DMS53 treated with DMSO at 0.1 percent for 48 hours (cell line): ENCODE data around the gene AKAP1.
A peak's percentile ranks its signal among the peaks of the same experiment; 100 is the strongest.

Experiments used
- DNase-seq: peaks from one replicate; lab custom pipeline; 2025; ENCODE audit not compliant: unreplicated experiment; lab: John Stamatoyannopoulos, UW

AKAP1 gene

GRCh38 chr17:57106107-57106835 is 21.2 kb downstream of the AKAP1 start:
- DNase-seq, result no peak

GRCh38 chr17:57106836-57107497 is 21.9 kb downstream of the AKAP1 start:
- DNase-seq, result no peak

- DNase-seq, result peak; percentile 19
Measured at GRCh38 chr17:57107498-57108101, 22.6 kb downstream of the AKAP1 start.

DNA sequence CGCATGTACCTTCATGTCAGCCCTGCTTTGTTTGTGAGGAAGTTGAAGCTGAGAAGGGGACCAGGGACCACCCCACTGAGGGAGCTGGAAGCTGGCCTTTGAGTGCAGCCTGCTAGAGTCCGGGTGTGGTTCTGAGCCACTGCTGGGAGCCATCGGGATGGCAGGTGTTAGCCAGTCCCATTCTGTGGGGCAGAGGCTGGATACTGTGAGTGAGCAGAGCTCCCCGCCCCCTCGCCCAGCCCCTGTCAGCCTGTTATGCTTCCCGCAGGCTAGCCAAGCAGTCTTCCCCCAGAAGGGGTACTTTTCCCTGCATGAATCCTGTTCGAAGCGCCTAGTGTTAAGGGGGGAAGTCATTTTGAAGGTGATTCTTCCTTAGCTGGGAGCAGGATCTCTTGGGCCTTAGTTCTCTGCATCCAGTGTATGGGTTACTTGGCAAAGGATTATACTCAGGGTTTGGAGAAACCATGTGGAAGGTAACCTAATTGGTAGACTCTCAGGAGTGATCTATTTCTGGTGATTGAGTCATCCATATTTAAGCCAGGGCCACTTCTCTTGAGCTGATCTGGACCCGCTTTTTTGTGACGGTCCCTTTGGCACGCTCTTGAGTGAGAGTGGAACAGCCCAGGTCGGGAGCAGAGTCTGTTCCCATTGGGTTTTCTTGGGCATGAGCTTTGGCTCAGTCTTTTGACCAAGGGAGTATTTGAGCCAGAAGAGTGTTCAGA is 23.8 kb downstream of the AKAP1 start:
- DNase-seq, result no peak

GRCh38 chr17:57109393-57110151 is 24.5 kb downstream of the AKAP1 start:
- no peak for DNase-seq

DNA sequence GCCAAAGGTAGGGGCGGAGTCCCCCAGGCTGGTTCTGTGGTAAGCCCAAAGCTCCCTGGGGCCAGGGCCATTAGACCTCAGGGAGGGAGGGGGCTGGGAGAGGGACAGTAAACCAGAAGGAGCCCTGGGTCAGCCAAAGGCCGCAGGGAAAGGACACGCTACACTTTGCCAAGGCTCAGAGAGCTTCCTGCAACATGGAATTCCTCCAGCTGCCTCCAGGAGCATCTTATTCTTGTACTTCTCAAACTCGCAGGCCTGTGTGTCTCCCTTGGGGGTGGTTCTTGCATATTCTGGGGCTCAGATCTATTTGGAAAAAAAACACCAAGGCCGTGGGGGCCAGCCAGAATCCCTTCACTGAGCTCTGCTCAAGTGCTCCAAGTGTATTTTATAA is 25.1 kb downstream of the AKAP1 start:
- DNase-seq, result no peak

DNA sequence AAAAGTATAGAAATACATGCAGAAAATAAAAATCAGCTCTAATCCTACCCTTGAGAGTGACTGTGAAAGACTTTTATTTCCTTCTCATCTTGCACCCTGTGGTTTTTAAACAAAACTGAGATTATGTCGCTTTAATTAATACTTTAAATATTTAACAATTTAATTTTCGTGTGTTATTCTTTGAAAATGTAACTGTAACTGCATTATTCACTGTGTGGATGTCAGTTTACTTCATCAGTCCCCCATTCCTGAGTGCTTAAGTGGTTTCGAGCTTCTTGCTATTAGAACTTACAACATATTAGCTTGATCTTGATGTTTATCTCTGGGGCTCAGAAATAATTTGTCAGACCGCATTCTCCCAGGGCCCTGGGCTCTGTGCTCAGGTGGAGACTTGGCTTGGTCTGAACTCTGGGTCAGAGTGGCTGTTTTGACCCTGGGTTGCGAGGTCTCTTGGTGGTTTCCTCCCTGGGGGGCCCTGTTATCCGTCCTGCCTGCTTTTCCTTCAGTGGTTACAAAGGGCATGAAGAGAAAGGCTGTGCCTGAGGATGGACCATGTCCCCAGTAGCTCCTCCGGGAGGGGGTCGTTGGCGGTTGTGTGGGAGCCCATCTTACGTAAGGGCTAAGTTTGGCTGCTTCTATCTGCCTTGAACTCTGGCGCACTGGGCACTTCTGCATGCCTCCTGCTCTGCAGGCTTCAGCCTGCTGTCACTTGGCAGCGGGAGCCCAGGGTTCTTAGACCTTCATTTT is 25.7 kb downstream of the AKAP1 start:
- DNase-seq, result no peak

DNA sequence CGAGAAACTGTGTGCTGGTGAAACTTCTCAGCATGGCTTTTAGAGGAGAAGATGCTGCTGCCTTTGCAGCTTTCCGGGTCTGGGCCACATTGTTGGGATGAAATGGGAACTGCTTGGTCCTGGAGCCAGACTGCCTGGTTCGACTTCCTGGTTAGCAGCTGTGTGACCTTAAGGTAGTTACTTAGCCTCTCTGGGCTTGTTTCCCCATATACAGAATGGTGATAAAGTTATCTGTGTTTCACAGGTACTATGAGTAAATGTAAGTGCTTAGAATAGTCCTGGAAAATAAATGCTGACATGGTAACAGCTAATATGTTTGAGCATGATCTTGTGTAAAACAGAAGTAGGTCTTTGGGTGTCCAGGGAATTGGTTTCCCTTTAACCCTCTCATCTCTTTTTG is 26.3 kb downstream of the AKAP1 start:
- DNase-seq, result no peak

GRCh38 chr17:57113011-57113410 is 28.0 kb downstream of the AKAP1 start:
- DNase-seq, result no peak

DNA sequence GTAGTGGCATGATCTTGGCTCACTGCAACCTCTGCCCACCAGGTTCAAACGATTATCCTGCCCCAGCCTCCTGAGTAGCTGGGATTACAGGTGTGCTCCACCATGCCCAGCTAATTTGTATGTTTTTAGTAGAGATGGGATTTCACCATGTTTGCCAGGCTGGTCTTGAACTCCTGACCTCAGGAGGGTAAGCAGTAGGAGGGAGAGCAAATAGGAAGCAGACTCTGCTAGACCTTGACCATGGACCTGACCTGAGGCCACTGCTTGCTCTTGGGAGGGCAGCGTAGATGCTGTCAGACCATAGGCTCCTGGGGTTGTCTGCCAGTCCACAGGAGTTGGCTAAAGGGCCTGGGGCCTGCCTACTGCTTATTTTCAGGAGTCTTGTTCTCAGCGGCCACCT is 28.6 kb downstream of the AKAP1 start:
- no peak for DNase-seq

DNA sequence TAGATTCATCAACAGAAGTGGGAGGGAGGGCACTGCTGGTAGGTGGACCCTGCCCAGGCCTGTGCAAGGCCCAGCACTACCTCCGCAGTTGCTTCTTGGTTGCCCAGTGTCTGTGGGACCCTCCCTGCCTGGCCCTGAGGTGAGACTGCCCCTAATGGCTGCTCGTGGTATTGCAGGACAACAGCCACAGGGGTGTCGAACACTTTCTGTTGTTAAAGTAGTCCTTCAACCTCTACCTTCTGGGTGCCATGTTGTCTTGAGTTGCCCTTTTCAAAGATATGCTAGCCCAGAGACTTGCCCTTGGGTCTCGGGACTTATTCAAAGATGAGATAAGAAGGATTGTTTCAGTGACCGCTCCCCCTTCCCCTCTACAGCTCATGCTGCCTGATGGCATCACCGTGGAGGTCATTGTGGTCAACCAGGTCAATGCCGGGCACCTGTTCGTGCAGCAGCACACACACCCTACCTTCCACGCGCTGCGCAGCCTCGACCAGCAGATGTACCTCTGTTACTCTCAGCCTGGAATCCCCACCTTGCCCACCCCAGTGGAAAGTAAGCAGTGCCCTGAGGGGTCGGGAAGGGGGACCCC is 29.1 kb downstream of the AKAP1 start:
- DNase-seq, result no peak

GRCh38 chr17:57115377-57115776 is 30.3 kb downstream of the AKAP1 start:
- no peak for DNase-seq

DNA sequence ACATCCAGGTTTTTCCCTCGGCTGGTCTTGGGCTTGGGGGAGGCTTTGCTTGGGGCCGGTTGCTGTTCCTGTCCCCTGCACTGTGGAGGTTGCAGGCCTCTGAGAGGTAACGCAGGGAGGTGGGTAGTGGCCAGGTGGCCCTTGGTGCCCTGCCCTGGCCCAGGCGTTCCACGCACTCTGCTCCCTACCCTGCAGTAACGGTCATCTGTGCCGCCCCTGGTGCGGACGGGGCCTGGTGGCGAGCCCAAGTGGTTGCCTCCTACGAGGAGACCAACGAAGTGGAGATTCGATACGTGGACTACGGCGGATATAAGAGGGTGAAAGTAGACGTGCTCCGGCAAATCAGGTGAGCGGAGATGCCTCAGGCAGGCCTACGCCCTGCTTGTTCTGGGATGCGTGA is 30.9 kb downstream of the AKAP1 start:
- DNase-seq, result no peak

DNA sequence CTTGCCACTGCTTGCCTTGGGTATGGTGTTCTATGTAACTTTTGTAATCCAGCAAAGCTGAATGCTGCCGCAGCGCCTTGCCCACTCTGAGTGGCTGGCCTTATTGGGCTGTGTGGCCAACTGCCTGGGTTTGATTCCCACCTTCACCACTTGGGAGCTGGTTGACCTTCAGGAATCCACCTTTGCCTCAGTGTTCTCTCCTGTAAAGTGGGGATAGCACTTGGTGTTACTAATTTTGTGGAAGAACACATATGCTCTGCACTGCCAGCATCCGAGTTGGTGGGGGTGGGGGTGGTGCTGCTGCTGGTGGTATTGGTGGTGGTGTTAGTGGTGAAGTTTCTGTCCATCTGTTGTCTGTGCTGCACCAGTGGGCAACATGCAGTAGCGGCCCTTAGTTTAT is 32.8 kb downstream of the AKAP1 start:
- DNase-seq, result no peak

- DNase-seq, result no peak
Measured at GRCh38 chr17:57120814-57121213, 35.8 kb downstream of the AKAP1 start.

DNA sequence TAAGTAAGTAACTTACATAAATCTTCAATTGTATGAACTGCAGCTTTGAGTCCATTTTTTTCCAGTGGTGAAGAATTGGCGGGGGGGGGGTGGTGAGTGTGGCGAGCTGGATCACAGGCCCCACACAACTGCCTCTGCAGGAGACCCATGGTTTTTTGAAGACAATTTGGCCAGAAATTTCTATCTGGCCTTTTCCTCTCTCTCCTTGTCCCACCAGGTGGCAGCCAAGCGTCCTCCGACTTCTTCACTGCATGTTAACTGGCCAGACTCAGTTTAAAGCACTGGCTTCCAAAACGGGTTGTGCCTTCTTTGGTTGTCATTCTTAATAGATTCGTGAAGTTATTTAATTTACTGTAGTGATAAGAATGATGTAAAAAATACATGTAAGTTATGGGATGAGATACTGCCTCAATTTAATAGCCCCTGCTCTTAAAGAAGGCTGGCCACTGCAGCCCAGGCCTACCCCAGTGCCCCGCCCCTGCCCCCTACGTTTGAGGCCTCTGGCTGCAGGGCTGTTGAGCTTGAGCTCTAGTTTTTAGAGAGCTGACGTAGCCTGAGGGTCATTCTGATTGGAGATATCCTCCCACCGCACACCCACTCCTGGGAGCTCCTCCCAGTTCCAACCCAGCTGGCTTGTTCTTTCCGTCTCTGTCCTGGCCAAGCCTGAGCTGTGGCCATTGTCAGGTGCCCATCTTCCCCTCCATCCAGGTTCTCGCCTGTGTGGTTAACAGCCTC is 36.4 kb downstream of the AKAP1 start:
- DNase-seq, result no peak

DNA sequence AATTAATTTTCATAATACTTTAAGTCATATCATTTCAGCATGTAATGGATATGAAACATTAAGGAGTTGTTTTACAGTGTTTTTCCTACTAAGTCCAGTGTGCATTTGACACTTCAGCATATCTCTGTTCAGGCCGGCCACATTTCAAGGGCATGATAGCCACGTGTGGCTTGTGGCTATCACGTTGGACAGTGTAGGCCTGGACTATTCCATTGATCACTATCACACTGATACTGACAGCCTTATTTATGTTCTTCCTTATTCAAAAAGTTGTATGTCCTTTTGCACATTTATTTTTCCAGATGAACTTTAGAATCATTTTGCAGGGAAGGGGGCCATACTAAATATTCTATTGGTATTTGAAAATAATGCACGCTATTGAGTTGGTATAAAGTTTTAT is 39.0 kb downstream of the AKAP1 start:
- no peak for DNase-seq

- DNase-seq, result no peak
Measured at GRCh38 chr17:57125406-57125805, 40.4 kb downstream of the AKAP1 start.

DNA sequence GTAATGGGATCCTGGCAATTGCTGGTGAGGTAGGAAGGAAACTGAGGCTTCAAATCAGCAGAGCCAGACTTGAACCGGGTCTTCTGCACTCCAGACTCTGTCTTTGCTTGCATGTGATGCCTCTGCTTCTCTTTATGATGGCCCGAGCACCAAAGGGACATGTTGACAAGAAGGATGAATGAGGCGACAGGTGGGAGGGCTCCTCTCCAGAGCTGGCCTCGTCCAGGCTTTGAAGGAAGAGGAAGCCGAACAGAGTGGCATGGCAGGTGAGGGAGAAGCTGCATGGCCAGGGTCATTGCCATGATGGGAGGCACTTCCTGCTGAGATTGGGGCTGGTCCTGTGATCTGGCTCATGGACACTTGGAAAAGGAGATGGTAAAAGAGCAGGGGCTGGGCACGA is 40.8 kb downstream of the AKAP1 start:
- no peak for DNase-seq
